ENCODE results near the gene PGK2. TPM values are rescaled to one million over a fixed set of nuclear protein-coding genes. Genes with fewer than 3 reads are reported as not detected.
"Not testable (repeated sequence)": the region's sequence is repeated elsewhere in the genome, so short reads cannot be mapped to it uniquely, and the experiment has no call there.

PGK2 gene
- total RNA-seq: not detected
- long read RNA-seq: 0 reads

GRCh38 chr6:49787176-49787575, at the start of gene PGK2:
PGK2 (minus strand) TSS chr6:49787285; CDS start chr6:49787187, 98 bp downstream.
- no peak for DNase-seq (ENCODE audit: low spot score)

DNA sequence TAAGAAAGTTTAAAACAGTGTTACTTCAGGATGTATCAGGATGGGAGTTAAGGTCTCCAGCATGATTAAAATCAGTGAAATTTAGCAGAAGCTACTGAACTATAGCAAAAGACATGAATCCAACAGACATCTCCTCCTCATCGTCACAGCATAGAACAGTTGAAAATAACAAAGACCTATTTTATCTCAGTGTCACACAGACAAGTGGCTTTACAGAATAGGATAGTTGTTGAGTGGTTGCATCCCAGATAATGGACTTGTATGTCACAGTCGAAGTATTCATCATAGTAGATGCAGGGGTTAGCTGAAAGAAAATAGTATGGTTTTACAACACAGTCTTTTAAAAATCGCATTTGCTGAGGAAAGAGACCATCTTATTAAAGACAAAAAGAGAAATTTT, 48.1 kb upstream of the PGK2 start:
- DNase-seq (ENCODE audit: low spot score): no peak

DNA sequence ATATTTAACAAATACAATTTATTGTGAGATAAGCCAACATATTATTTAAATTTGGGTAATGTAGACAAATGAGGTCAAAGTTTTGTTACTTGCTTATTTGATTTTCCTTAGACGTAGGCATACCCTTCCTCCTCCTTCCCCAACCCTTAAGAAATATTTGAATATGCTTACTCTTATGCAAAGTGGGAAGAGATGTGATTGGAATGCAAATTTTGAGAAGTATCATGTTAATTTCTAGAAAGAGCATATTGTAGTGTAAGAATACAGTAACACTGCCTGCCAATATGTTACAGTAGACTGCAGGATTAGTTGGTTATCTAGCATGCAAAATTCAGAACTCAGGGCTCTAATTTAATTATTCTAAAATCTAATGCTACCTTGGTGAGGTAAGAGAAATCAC, 46.3 kb upstream of the PGK2 start:
- no peak for DNase-seq (ENCODE audit: low spot score)

- no peak for DNase-seq (ENCODE audit: low spot score)
Measured at GRCh38 chr6:49826743-49827406, 39.8 kb upstream of the PGK2 start.

- DNase-seq (ENCODE audit: low spot score): no peak
Measured at GRCh38 chr6:49815166-49815565, 28.1 kb upstream of the PGK2 start.

GRCh38 chr6:49813248-49813647, 26.2 kb upstream of the PGK2 start:
- no peak for DNase-seq (ENCODE audit: low spot score)

DNA sequence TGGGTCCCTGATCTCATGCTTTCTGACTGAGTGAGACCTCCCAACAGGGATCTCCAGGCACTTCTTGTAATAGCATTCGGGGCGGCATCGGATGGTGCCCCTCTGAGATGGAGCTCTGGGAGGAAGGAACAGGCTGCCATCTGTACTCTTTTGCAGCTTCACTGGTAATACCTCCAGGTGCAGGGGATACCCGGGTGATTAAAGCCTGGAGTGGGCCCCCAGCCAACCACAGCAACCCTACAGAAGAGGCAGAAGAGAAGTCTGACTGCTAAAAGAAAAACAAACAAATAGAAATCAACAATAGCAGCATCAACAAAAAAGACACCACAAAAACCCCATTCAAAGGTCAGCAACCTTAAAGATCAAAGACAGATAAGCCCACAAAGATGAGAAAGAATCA, 19.1 kb upstream of the PGK2 start:
- no peak for DNase-seq (ENCODE audit: low spot score)

GRCh38 chr6:49805246-49805645, 18.2 kb upstream of the PGK2 start:
- DNase-seq (ENCODE audit: low spot score): no peak

DNA sequence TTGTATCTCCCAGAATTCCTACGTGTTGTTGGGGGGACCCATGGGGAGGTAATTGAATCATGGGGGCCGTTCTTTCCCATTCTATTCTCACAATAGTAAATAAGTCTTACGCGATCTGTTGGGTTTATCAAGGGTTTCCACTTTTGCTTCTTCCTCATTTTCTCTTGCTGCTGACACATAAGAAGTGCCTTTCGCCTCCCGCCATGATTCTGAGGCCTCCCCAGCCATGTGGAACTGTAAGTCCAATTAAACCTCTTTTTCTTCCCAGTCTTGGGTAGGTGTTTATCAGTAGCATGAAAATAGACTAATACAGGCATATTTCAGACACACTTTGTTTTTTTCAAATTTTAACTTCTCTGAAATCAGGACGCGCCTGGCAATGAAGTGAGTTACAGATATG, 14.4 kb upstream of the PGK2 start:
- no peak for DNase-seq (ENCODE audit: low spot score)

DNA sequence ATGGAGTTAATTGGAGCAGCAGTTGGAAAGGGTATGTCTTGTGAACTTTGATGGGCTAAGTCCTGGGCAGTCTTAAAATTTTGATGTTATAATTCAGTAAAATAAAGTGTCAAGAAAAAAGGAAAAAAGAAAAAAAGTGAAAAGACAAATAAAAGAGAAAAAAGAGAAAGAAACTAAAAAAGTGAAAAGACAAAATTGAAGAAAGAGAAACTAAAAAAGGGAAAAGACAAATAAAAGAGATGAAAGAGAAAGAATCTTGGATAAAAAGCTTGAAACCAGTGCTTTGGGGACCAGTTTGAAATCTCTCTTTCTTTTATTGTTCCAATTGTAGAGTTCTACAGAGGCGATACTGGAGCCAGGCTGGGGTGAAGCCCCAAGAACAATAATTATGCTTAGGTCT, 12.0 kb upstream of the PGK2 start:
- DNase-seq (ENCODE audit: low spot score): no peak

- DNase-seq (ENCODE audit: low spot score): not testable (repeated sequence)
Measured at GRCh38 chr6:49796842-49797455, 9.9 kb upstream of the PGK2 start.

DNA sequence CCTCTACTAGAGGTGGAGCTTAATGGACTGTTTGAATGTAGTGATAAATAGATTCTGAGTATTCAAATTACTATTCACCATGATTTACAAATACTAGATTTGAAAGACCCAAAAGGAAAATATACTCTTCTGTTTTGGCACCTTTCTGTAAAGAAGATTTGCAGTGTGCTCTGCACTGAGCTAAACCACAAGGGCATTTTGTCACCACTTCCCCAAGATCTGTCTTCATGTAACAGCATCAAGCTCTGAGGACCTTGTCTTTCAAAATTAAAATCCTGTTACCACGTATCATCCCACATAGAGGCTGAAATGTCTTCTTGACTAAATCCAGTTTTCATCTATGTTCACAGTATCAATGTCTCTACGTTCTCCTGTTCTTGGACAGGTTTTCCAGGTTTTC, 3.3 kb upstream of the PGK2 start:
- DNase-seq (ENCODE audit: low spot score): no peak

GRCh38 chr6:49784272-49784671, 2.8 kb downstream of the PGK2 start:
- DNase-seq (ENCODE audit: low spot score): no peak

DNA sequence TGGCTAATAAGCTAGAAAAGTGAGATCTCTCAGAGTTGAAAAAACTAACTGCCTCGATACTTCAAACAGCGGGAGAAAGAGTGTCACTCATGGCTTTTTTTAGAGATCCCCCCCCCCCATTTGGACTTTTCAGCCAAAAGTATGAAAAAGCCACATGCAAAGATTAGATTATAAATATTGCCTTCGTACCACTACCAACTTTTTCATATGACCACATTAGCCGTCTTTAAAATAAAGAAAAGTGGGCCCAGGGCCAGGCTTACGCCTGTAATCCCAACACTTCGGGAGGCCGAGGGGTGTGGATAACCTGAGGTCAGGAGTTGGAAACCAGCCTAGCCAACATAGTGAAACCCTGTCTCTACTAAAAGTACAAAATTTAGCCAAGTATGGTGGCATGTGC, 4.4 kb downstream of the PGK2 start:
- no peak for DNase-seq (ENCODE audit: low spot score)

GRCh38 chr6:49782293-49782692, 4.8 kb downstream of the PGK2 start:
- DNase-seq (ENCODE audit: low spot score): no peak

DNA sequence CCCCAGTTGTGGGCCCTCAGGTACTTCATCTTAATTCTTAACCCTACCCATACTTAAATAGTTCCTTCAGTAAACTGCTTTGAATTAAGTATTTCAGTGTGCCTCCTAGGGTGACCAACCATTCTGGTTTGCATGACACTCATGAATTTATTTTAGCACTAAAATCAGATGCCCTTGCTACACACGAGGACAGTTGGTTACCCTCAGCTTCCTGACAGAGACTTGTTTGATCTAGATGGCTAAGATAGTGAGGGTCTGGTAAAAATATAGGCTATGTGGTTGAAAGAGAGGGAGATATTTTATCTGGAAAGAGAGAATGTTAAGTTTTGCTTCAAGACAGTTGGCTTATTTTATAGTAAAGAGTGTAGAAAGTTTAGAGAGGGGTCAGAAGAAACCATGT, 10.6 kb downstream of the PGK2 start:
- no peak for DNase-seq (ENCODE audit: low spot score)

DNA sequence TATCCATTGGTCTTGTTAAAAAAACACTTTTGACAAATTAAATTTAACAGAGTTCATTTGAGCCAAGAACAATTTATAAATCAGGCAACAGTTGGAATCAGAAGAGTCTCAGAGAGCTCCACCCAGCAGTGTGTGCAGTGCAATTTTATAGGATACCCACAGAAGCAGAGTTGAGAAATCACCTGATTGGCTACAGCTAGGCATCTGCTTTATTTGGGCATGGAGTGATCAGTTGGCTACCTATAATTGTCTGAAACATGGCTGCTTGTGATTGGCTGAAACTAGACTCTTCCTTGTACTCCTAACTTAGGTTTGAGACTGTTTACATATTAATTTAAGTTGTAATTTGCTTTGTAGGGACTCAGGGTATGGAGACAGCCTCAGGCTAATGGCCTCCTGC, 12.0 kb downstream of the PGK2 start:
- no peak for DNase-seq (ENCODE audit: low spot score)

GRCh38 chr6:49772285-49772684, 14.8 kb downstream of the PGK2 start:
- DNase-seq (ENCODE audit: low spot score): no peak

- no peak for DNase-seq (ENCODE audit: low spot score)
Measured at GRCh38 chr6:49766762-49767161, 20.3 kb downstream of the PGK2 start.

GRCh38 chr6:49764571-49765236, 22.4 kb downstream of the PGK2 start:
- DNase-seq (ENCODE audit: low spot score): no peak

DNA sequence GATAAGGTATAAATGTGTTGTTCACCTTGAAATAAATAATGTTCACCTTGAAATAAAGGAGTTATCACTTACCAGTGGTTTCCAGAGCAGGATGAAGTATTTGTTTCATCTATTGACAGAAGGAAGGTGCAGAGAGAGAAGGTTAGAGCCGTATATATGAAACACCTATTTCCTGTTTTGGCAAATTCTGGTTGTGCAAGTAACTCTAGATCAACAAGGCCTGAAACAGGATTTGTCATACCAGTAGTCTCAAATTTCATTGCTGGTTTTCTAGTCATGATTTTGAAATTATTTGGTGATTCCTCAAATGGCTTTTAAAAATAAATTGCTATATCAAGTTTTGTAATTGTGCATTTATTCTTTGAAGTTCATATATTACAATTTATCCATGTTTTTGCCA, 42.8 kb downstream of the PGK2 start, which contains the start of gene CRISP3:
Gene CRISP3, minus strand, starts transcription at position 130 of the 400 bp plus-strand sequence. Its CDS starts 21 bp downstream, at position 109.
- DNase-seq (ENCODE audit: low spot score): no peak

DNA sequence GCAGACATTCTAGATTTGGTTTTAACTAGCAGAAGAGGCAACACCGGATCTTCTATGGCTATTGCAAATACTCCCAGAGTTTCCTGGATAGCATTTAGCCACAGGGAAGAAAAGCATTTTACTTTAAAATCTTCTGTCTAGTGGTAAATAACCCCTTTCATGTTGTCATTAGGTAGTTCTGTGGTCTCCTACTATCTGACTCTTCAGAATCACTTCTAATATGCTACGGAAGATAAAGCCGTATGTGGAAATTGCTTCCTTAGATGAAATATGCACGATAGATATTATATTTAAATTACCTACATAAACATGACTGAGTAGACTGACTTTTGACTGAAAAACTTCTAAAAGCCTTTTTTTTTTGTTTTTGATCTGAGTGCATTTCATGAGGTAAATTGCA, 43.7 kb downstream of the PGK2 start:
- DNase-seq (ENCODE audit: low spot score): no peak

DNA sequence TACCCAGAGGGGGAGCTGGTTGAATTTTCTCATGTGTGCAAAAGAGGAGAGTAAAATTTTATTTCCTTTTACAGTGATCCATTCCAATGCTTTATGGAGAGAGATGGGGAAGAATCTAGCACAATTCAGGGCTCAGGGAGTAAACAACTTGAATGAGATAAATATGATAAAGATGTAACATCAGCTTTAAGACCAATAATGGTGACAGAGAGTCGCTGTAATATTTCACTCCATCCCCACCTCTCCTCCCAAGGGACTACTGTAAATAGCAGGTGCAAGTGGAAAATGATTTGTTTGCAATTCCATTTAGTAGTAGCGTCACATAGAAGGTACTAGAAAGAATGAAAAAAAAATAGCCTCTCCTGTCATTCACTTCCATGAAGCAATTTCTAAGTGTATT, 47.7 kb downstream of the PGK2 start:
- DNase-seq (ENCODE audit: low spot score): no peak
